Glomerular endothelial cell (primary cell): ENCODE measurements around the gene STIMATE. TPM values are rescaled to one million over a fixed set of nuclear protein-coding genes. Genes with fewer than 3 reads are reported as not detected.

Experiments used
- DNase-seq: peaks from one replicate; pipeline ENCODE4 v3.0.0-alpha.2; 2011; ENCODE audit warnings: low read depth, low spot score; ENCODE audit errors: extremely low read depth
- total RNA-seq: library from RNA; depleted of rRNA; stranded (reverse); fragments of >200 nt; gene quantifications from 2 replicates; pipeline ENCODE4 v1.2.3, GENCODE V29; 2015

The STIMATE gene
- total RNA-seq, 1 donor from 2014 or later: 28.5 TPM

- DNase-seq: no peak
Observed at GRCh38 chr3:52843881-52844280, 53.5 kb downstream of the STIMATE start.

- no peak for DNase-seq
Observed at GRCh38 chr3:52843108-52843865, 54.1 kb downstream of the STIMATE start.

GRCh38 chr3:52842424-52842823 is 54.9 kb downstream of the STIMATE start:
- no peak for DNase-seq

- DNase-seq: no peak
Observed at GRCh38 chr3:52841981-52842340, 55.4 kb downstream of the STIMATE start.

GRCh38 chr3:52841211-52841980 is 56.0 kb downstream of the STIMATE start:
- no peak for DNase-seq

GRCh38 chr3:52839892-52840545 is 57.3 kb downstream of the STIMATE start:
- DNase-seq: no peak

- no peak for DNase-seq
Observed at GRCh38 chr3:52839268-52839575, 58.1 kb downstream of the STIMATE start.

- DNase-seq: no peak
Observed at GRCh38 chr3:52838561-52839267, 58.6 kb downstream of the STIMATE start.

GRCh38 chr3:52836986-52837385 is 60.4 kb downstream of the STIMATE start:
- no peak for DNase-seq

GRCh38 chr3:52836471-52836845 is 60.9 kb downstream of the STIMATE start:
- DNase-seq: no peak

GRCh38 chr3:52835766-52836470 is 61.4 kb downstream of the STIMATE start:
- DNase-seq: no peak

GRCh38 chr3:52834871-52835501 is 62.4 kb downstream of the STIMATE start, which contains the start of gene MUSTN1:
Gene MUSTN1 (minus strand): TSS chr3:52835019. CDS start chr3:52834948, 71 bp downstream.
- no peak for DNase-seq

- DNase-seq: no peak
Observed at GRCh38 chr3:52833202-52833601, 64.1 kb downstream of the STIMATE start.

- DNase-seq: peak; percentile 27
Observed at GRCh38 chr3:52831500-52832301, 65.6 kb downstream of the STIMATE start.

GRCh38 chr3:52830535-52831258 is 66.7 kb downstream of the STIMATE start, which contains the start of gene ITIH4:
Gene ITIH4 (minus strand): TSS chr3:52830672. CDS start chr3:52830642, 30 bp downstream.
- DNase-seq: no peak

GRCh38 chr3:52829906-52830463 is 67.4 kb downstream of the STIMATE start:
- no peak for DNase-seq

GRCh38 chr3:52829482-52829881 is 67.9 kb downstream of the STIMATE start:
- no peak for DNase-seq

- no peak for DNase-seq
Observed at GRCh38 chr3:52827866-52828376, 69.4 kb downstream of the STIMATE start.
